GM18909 (cell line): ENCODE results near the gene CPLANE1.
"Not testable (repeated sequence)": the region's sequence is repeated elsewhere in the genome, so short reads cannot be mapped to it uniquely, and the experiment has no call there.

Experiments
- ATAC-seq: cut with Tn5 transposase; IDR thresholded peaks from one replicate; pipeline ENCODE4 v1.9.1; 2021; ENCODE audit warnings: mild to moderate bottlenecking; ENCODE audit not compliant: unreplicated experiment, poor library complexity

The CPLANE1 gene

GRCh38 chr5:37133939-37134338 lies 115.2 kb downstream of the CPLANE1 start:
- ATAC-seq: no peak

GRCh38 chr5:37132646-37133045 lies 116.5 kb downstream of the CPLANE1 start:
- no peak for ATAC-seq

- ATAC-seq: no peak
These were observed 127.7 kb downstream of the CPLANE1 start for GRCh38 chr5:37121465-37121864.

GRCh38 chr5:37121027-37121426 lies 128.1 kb downstream of the CPLANE1 start:
- no peak for ATAC-seq

GRCh38 chr5:37120270-37120669 lies 128.9 kb downstream of the CPLANE1 start:
- no peak for ATAC-seq

GRCh38 chr5:37116359-37116758 lies 132.8 kb downstream of the CPLANE1 start:
- no peak for ATAC-seq

GRCh38 chr5:37112383-37112991 lies 136.7 kb downstream of the CPLANE1 start:
- ATAC-seq: peak; percentile 38

- ATAC-seq: peak; percentile 88
These were observed 137.5 kb downstream of the CPLANE1 start for GRCh38 chr5:37111426-37112382.

- ATAC-seq: no peak
These were observed 139.0 kb downstream of the CPLANE1 start for GRCh38 chr5:37110135-37110534.

GRCh38 chr5:37109338-37109737 lies 139.8 kb downstream of the CPLANE1 start:
- ATAC-seq: no peak

GRCh38 chr5:37103302-37103701 lies 145.9 kb downstream of the CPLANE1 start:
- ATAC-seq: no peak

- ATAC-seq: not testable (repeated sequence)
These were observed 149.9 kb downstream of the CPLANE1 start for GRCh38 chr5:37099267-37099666.

- ATAC-seq: not testable (repeated sequence)
These were observed 155.4 kb downstream of the CPLANE1 start for GRCh38 chr5:37093795-37094194.

GRCh38 chr5:37090781-37091180 lies 158.4 kb downstream of the CPLANE1 start:
- no peak for ATAC-seq

GRCh38 chr5:37090123-37090726 lies 159.0 kb downstream of the CPLANE1 start:
- ATAC-seq: no peak

- ATAC-seq: no peak
These were observed 161.2 kb downstream of the CPLANE1 start for GRCh38 chr5:37088009-37088408.

GRCh38 chr5:37086466-37087173 lies 162.6 kb downstream of the CPLANE1 start:
- no peak for ATAC-seq

GRCh38 chr5:37086026-37086425 lies 163.2 kb downstream of the CPLANE1 start:
- ATAC-seq: not testable (repeated sequence)

- not testable (repeated sequence) for ATAC-seq
These were observed 166.2 kb downstream of the CPLANE1 start for GRCh38 chr5:37082977-37083376.

- no peak for ATAC-seq
These were observed 168.5 kb downstream of the CPLANE1 start for GRCh38 chr5:37080697-37081096.
